UCSD-AML1 (cell line): ENCODE results near the gene NHEJ1.
"Not testable (repeated sequence)": the region's sequence is repeated elsewhere in the genome, so short reads cannot be mapped to it uniquely, and the experiment has no call there.

Experiments used
- DNase-seq: peaks from one replicate; lab custom pipeline; 2025; ENCODE audit not compliant: unreplicated experiment; lab: John Stamatoyannopoulos, UW

The NHEJ1 gene

DNA sequence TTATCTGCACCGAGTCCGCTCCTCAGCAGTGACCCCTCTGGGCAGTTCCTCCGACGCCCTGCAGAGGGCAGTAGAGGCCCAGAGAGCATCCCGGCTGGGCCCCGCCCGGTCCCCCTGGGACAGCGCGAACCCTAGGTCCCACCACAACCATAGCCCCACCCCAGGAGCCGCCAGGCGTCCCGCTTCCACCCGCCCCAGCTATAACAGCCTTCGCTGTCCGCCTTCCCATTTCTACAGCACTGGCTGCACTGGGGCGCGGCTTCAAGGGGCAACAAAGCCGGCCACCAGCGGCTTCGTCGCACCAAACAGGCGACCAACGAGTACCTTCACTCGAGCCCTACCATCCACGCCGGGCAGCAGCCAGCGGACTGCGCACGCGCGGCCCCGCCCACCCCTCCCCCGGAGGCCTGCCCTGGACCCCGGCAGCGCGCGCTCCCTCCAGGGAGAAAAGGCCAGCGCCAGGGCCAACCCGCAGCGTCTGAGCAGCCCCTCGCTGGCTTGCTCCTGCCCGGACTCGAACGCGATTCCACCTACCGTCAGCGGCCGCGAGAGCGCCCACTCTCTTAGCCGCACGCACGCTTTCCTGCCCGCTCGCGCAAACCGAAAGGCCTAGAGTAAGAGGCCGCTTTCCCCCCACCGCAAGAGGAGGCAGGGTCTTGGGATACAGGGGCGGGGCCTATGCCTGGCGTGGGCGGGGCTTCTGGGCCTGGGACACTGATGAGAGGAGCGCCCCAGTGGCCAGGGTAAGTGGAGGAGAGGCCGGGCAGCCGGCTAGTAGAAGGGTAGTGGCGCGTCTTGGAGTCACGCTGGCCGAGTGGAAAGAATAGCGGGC lies at the start of gene NHEJ1:
Gene NHEJ1 (minus strand): TSS at position 630 of the 832 bp plus-strand sequence. CDS start 2,453 bp downstream, outside the sequence.
- peak; percentile 95 for DNase-seq

DNA sequence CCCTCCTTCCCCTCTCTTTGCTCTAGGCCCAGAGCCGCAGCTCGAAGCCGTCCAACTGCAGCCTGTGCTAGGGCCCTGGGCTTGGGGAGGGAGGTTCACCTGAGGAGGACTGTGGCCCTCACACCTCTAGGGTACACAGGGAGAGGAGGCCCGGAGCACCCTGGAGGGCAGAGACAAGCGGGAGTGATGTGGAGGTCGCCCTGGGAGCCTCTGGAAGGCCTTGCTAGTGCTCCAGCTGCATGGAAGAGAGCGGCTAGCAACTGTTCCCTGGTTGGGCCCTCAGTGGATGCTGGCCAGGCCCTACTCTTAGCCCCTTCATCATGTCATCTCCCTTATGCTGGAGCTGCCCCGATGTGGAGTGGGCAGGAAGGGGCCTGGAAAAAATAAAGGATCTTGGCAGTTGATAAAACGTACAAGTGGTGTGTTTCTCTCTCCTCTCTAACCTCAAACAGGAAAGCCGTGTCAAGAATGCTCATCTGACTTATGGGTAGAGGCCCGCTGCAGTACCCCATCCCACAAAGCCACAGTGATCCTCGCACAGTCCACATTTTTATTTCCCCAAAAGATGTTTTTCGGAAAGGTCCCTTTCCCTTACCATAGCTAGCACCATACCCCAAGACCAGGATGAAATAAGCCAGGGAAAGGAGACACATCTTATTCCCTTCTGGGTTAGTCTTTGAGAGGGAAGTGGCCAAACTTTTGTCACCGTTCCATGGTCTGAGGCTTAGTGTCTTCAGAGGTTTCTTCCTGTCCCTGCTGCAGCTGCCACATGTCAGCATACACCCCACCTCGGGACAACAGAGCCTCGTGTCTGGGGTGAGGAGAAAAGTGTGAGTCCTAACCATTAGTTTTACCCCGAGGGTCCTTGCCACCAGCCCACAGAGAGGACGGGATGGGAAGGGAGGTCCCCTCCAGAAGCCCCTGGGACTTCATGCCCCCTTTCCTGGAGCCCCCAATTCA lies 48.9 kb upstream of the NHEJ1 start:
- peak; percentile 50 for DNase-seq

DNA sequence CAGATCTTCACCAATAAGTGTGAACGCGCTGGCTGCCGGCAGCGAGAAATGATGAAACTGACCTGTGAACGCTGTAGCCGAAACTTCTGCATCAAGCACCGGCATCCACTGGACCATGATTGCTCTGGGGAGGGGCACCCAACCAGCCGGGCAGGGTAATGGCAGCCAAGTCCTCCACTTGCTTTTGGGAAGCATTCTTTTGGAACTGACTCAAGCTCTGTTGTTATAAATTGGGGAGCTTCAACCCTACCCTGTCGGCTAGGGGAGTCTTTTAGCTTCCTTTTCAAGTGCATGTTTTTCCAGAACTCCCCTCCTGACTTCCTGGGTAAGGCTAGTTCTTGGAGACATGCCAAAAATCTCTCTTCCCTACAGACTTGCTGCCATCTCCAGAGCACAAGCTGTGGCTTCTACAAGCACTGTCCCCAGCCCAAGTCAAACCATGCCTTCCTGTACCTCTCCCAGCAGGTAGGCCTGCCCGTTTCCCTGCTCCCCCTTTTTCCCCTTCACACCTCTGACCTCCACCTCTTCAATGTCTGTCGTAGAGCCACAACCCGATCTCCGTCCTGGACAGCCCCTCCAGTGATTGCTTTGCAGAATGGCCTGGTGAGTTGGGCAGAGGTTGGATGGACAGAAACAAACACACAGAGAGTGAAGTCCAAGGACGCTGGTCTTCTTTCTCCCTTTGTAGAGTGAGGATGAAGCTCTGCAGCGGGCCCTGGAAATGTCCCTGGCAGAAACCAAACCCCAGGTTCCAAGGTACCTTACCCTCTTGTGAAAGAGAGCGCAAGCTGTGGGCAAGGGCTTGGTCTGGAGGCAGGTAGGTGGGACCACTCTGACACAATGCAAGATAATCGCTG lies 47.5 kb upstream of the NHEJ1 start:
- no peak for DNase-seq

DNA sequence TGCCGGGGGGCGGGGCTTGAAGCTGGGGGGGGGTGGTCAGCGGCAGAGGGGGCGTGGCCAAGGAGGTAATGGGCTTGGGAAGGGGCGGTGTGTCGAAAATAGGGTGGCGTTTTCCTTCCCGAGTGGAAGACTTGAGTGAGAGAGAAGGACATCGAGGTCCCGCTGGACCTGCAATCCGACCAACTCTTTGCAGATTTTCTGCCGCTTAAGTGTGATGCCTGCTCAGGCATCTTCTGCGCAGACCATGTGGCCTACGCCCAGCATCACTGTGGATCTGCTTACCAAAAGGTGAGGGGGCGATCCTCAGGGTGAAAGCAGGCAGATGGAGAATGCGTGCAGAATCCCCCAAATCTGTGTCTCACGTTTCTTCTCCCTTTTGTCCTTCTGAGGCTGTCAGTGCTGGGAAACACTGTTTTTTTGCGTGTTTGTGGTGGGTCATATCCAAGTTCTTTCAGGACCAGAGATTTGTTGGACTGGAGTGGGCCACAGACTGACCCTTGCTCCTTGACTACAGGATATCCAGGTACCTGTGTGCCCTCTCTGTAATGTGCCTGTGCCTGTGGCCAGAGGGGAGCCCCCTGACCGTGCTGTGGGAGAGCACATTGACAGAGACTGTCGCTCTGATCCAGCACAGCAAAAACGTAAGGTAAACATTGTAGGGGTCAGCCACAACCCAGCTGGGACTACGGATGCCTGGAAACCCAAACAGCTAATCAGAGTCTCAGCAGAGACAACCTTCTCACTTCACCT lies 46.7 kb upstream of the NHEJ1 start:
- DNase-seq, result no peak

- DNase-seq, result peak; percentile 96
Measured at GRCh38 chr2:219206328-219207133, 45.9 kb upstream of the NHEJ1 start, which contains the start of gene ZFAND2B. ZFAND2B (plus strand) TSS chr2:219206782; CDS start chr2:219206988, 206 bp downstream.

- DNase-seq, result no peak
Measured at GRCh38 chr2:219205981-219206327, 45.3 kb upstream of the NHEJ1 start.

DNA sequence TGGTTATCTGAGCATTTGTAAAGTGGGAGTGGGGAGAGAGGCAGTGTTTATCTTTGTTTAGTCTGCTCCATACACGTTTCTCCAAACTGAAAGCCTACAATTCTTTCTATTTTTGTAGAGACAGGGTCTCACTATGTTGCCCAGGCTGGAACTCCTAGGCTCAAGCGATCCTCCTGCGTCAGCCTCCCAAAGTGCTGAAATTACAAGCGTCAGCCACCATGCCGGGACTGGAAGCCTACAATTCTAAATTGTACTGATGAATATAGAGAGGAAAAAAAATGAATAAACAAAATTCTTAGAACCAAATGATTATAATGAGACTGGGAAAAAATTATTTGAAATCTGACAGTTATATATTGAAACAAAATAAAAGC lies 44.5 kb upstream of the NHEJ1 start:
- DNase-seq, result no peak

- no peak for DNase-seq
Measured at GRCh38 chr2:219204425-219205164, 44.0 kb upstream of the NHEJ1 start.

DNA sequence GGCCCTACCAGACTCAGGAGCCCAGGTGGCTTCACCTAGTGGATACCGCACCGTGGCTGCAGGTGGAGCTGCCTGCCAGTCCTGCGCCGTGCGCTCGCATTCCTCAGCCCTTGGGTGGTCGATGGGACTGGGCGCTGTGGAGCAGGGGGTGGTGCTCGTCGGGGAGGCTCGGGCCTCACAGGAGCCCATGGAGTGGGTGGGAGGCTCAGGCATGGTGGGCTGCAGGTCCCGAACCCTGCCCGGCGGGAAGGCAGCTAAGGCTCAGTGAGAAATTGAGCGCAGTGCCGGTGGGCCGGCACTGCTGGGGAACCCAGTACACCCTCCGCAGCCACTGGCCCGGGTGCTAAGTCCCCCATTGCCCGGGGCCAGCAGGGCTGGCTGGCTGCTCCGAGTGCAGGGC lies 40.7 kb upstream of the NHEJ1 start:
- DNase-seq, result not testable (repeated sequence)

DNA sequence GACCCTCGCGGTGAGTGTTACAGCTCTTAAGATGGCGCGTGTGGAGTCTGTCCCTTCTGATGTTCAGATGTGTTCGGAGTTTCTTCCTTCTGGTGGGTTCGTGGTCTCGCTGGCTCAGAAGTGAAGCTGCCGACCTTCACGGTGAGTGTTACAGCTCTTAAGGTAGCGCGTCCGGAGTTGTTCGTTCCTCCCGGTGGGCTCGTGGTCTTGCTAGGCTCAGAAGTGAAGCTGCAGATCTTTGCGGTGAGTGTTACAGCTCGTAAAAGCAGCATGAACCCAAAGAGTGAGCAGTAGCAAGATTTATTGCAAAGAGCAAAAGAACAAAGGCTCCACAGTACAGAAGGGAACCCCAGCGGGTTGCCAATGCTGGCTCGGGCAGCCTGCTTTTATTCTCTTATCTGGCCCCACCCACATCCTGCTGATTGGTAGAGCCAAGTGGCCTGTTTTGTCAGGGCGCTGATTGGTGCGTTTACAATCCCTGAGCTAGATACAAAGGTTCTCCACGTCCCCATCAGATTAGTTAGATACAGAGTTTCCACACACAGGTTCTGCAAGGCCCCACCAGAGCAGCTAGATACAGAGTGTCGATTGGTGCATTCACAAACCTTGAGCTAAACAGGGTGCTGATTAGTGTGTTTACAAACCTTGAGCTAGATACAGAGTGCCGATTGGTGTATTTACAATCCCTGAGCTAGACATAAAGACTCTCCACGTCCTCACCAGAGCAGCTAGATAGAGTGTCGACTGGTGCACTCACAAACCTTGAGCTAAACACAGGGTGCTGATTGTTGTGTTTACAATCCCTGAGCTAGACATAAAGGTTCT lies 40.1 kb upstream of the NHEJ1 start:
- not testable (repeated sequence) for DNase-seq

DNA sequence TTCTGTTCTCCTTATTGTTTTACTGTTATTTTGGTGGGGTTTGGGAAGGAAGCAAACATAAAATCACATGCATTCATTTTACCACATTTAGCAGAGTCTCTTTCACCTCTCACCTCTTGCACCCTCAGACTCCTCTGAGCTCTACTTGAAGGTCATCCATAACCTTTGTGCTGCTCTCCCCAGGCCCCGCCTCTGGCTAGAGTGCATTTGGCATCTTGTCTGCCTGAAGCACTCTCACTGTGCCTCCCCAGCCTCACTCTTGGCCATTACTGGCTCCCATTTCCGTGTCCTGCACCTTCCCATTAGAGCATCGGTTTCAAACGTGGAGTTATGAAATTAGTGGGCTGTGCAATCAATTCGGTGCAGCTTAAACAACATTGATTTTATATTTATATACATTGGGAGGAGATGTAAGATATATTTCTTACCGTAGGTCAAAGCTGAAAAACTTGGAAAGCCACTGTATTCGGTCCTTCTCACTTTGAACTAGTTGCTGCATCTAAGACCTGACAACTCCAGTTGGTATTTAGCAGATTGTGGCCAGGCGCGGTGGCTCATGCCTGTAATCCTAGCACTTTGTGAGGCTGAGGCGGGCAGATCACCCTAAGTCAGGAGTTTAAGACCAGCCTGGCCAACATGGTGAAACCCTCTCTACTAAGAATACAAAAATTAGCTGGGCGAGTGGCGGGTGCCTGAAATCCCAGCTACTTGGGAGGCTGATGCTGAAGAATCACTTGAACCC lies 39.0 kb upstream of the NHEJ1 start:
- DNase-seq, result no peak

DNA sequence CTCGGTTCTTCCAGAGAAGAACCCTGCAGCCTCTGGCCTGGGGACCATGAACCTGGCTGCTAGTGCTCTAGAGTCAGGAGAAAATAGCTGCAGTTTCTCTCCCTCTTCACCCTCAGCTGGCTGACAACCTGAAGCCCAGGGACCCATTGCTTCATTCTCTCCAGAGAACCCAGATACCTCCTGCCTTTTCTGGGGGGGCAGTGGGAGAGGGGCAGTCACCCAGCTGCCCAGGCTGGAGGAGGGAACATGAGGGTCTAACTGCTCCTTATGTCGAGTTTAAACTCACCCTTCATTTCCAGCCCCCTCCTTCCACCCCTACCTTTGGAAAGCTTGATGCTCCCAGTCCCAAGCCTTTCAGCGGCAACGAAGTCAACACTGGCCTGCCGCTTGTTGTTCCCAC lies 38.4 kb upstream of the NHEJ1 start:
- no peak for DNase-seq

GRCh38 chr2:219197388-219197787 lies 36.8 kb upstream of the NHEJ1 start:
- no peak for DNase-seq

DNA sequence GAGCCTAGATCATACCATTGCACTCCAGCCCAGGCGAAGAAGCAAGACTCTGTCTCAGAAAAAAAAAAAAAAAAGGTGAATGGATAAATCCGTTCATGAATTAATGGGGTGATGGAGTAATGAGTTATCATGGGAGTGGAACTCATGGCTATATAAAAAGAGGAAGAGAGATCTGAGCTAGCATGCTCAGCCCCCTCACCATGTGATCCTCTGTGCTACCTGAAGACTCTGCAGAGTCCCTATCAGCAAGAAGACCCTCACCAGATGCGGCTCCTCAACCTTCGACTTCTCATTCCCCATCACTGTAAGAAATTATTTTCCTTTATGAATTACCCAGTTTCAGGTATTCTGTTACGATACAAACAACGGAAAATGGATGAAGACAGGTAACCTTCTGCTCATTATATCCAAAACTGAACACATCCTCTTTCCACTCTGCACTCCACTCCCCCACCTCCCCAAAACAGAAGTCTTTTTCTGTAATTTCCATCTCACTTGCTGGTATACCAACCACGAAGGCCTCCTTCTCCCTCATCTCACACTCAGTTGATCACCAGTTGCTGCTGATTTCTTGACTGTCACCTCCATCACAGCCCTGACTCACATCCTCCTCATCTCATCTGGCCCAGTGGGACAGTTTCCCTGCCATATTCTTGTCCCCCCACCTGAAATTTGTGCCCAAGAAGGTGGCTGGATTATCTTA lies 26.3 kb upstream of the NHEJ1 start:
- no peak for DNase-seq

DNA sequence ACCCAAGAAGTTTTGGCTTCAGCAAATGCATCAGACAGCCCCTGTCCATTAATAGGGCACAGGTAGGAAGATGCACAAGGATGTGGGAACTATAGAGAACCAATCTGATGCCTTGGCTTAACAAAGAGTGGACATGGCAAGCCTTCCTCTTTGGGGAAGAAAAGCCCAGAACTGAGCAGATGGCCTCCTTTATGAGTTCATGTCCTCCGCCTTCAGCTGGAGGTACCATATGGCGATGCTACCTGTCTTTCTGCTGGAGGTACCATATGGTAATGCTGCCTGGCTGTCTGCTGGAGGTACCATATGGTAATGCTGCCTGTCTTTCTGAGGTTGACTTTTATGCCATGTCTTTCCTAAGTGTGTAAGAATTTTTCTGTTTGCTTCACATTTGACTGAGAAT lies 23.5 kb upstream of the NHEJ1 start:
- DNase-seq, result no peak

DNA sequence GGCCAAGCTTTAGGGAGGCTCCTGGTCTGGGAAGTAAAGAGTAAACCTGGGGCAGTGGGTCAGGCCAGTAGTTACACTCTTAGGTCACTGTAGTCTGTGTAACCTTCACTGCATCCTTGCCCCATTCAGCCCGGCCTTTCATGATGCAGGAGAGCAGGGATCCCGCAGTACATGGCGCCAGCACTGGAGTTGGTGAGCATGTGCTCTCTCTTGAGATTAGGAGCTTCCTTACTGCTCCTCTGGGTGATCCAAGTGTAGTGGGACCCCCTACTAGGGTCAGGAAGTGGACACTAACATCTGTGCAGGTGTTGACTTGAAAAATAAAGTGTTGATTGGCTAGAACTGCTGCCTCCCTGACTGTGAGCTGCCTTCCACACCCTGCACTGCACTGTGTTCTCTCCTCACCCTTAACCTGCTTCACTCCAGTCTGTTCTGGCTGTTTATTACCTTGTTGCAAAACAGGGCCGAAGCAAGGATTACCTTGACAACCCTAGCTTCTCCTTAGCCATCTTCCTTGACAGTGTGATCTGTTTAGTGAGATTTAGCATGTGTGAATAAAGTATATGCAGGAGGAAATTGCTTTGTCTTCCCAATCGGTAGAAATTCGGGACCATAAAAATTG lies 22.6 kb upstream of the NHEJ1 start:
- no peak for DNase-seq
